Caco-2 (cell line): ENCODE measurements around the gene ACTC1. TPM values are rescaled to one million over a fixed set of nuclear protein-coding genes. Genes with fewer than 3 reads are reported as not detected.

Source experiments
- BruUV-seq: library from RNA; stranded (reverse); fragments of 400-500 nt; replicated peaks from 2 replicates; lab custom pipeline; 2021; lab: Mats Ljungman, UMichigan
- CTCF ChIA-PET: fragments of 300-600 bp; sonication (Branson Sonifier 250); formaldehyde crosslinking; loops from one replicate; lab custom pipeline; 2022; ENCODE audit warnings: antibody characterized with exemption; lab: Charles Lee
- POLR2A ChIA-PET: fragments of 300-600 bp; sonication (Branson Sonifier 250); formaldehyde crosslinking; loops from one replicate; lab custom pipeline; 2022; ENCODE audit warnings: antibody characterized with exemption; lab: Charles Lee
- DNase-seq, 2 experiments: peaks; one replicate each; pipeline versions ENCODE4 v3.0.0 to v3.0.0-alpha.2; 2020 to 2022
- H3K27me3 ChIP-seq: replicated peaks from 2 replicates; pipeline ENCODE4 v1.6.0; 2011; ENCODE audit warnings: low read length; ENCODE audit not compliant: control insufficient read depth, insufficient read depth
- H3K36me3 ChIP-seq: 2 replicates; pipeline ENCODE4 v1.5.1; 2011; ENCODE audit warnings: low read length; ENCODE audit not compliant: control insufficient read depth, insufficient read depth
- H3K4me1 ChIP-seq: fragments of 250-450 bp; sonication (Bioruptor Pico); 2 replicates; pipeline ENCODE4 v1.5.1; 2020; ENCODE audit warnings: mild to moderate bottlenecking
- H3K4me3 ChIP-seq: 2 replicates; pipeline ENCODE4 v1.5.1; 2011; ENCODE audit warnings: low read depth, mild to moderate bottlenecking, control low read depth, low read length
- H3K9me3 ChIP-seq: fragments of 250-450 bp; sonication (Bioruptor Pico); 2 replicates; pipeline ENCODE4 v1.5.1; 2020; ENCODE audit warnings: mild to moderate bottlenecking, moderate library complexity
- H3K27ac Mint-ChIP-seq: one replicate; pipeline ENCODE4 v1.8.0; 2022; ENCODE audit warnings: mixed read lengths; ENCODE audit not compliant: unreplicated experiment
- H3K27me3 Mint-ChIP-seq: one replicate; pipeline ENCODE4 v1.8.0; 2022; ENCODE audit warnings: mixed read lengths; ENCODE audit not compliant: insufficient read depth, unreplicated experiment
- H3K36me3 Mint-ChIP-seq: one replicate; pipeline ENCODE4 v1.8.0; 2022; ENCODE audit warnings: mild to moderate bottlenecking, mixed read lengths; ENCODE audit not compliant: insufficient read depth, unreplicated experiment
- H3K4me1 Mint-ChIP-seq: one replicate; pipeline ENCODE4 v1.8.0; 2022; ENCODE audit warnings: low read depth, mixed read lengths; ENCODE audit not compliant: unreplicated experiment
- H3K4me3 Mint-ChIP-seq: one replicate; pipeline ENCODE4 v1.8.0; 2022; ENCODE audit warnings: mild to moderate bottlenecking, moderate library complexity, mixed read lengths; ENCODE audit not compliant: unreplicated experiment
- H3K9me3 Mint-ChIP-seq: one replicate; pipeline ENCODE4 v1.8.0; 2022; ENCODE audit warnings: mixed read lengths; ENCODE audit not compliant: unreplicated experiment
- intact Hi-C: fragments of 100-400 bp; cut with micrococcal nuclease; formaldehyde crosslinking; loops from one replicate; pipeline ENCODE4 v1.10.0; 2022; ENCODE audit not compliant: unreplicated experiment
- total RNA-seq: library from RNA; stranded (reverse); gene quantifications from 2 replicates; pipeline ENCODE4 v1.2.3, GENCODE V29; 2022
- TF ChIP-seq, protein P1 (sequence below), 2 experiments: fragments of 200-600 bp in 1 of 2; IDR thresholded peaks; 1 replicate in 1 of 2; 2 replicates in 1 of 2; pipeline versions ENCODE4 v1.5.1 to v1.8.0; 2011 to 2022; ENCODE audit warnings: antibody characterized with exemption in 1 of 2, control low read depth in 1 of 2, inconsistent platforms in 1 of 2, low read depth in 1 of 2, low read length in 1 of 2, mild to moderate bottlenecking in 1 of 2, moderate library complexity in 1 of 2; ENCODE audit not compliant: insufficient read depth in 1 of 2, severe bottlenecking in 1 of 2, unreplicated experiment in 1 of 2

ACTC1 gene
- total RNA-seq, 1 experiment from 2014 or later: not detected

DNA sequence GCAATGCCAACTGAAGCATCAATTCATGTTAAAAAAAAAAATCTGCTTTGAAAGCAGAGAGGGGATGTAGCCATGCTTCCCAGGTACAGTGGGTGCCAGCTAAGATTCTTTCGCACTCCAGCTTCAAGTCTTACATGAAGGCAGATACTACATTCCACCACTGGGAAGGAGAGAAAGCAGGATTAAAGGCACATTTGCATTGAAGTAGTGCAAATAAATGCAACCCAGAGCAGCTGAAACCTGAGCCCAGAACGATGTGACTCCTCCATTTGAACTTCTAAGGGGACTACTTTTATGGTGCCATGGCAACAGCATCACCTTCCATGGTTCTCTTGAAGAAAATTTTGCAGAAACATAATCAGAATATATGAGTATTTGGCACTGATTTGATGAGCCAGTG is 21.4 kb downstream of the ACTC1 start:
- intact Hi-C loops: no loop called here
- Mint-ChIP-seq H3K27ac (no peak overlapping the region), H3K27me3 (peaks cover 24% of the 10 kb centered on the region), H3K36me3 (no peaks in the 10 kb centered on the region), H3K9me3 (no peaks in the 10 kb centered on the region), H3K4me3 (no peak overlapping the region), H3K4me1 (no peaks in the 10 kb centered on the region)
- no peak for DNase-seq
- CTCF ChIA-PET: interaction anchor here (0.6 kb wide), 1 partner anchor 34 kb away, joined by 3 read pairs; no protein-coding TSS in a partner anchor
- Histone ChIP-seq H3K4me3 (no peak overlapping the region), H3K4me1 (no peaks in the 10 kb centered on the region), H3K9me3 (no peaks in the 10 kb centered on the region), H3K36me3 (no peaks in the 10 kb centered on the region), H3K27me3 (no peaks in the 10 kb centered on the region)
- TF ChIP-seq, protein P1, sequence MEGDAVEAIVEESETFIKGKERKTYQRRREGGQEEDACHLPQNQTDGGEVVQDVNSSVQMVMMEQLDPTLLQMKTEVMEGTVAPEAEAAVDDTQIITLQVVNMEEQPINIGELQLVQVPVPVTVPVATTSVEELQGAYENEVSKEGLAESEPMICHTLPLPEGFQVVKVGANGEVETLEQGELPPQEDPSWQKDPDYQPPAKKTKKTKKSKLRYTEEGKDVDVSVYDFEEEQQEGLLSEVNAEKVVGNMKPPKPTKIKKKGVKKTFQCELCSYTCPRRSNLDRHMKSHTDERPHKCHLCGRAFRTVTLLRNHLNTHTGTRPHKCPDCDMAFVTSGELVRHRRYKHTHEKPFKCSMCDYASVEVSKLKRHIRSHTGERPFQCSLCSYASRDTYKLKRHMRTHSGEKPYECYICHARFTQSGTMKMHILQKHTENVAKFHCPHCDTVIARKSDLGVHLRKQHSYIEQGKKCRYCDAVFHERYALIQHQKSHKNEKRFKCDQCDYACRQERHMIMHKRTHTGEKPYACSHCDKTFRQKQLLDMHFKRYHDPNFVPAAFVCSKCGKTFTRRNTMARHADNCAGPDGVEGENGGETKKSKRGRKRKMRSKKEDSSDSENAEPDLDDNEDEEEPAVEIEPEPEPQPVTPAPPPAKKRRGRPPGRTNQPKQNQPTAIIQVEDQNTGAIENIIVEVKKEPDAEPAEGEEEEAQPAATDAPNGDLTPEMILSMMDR (IDR thresholded peaks at IDR 0.05; ENCODE audit: insufficient read depth in 1 of 2, low read depth in 1 of 2, low read length in 1 of 2, severe bottlenecking in 1 of 2, unreplicated experiment in 1 of 2): no peak
- POLR2A ChIA-PET: no interaction called here
- no TSS peak for BruUV-seq

DNA sequence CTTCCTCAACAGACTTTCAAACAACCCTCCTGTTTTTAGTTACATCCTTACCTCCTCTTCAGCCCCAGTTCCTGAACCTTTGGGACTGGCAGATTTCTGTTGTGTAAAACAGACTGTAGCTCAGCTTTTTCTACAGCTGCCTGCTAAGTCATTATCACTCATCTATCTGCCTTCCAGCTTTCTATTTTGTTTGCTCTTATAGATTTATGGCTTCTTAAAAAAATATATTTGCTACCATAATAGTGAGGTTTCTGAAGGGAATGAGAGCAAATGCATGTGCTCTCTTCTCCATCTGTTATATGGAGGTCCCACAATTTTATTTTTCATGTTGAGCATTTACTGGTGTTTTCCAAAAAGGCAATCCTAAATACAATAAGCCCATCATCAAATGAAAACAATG is 22.3 kb downstream of the ACTC1 start:
- BruUV-seq: no TSS peak
- intact Hi-C loops: no loop called here
- CTCF ChIA-PET: no interaction called here

DNA sequence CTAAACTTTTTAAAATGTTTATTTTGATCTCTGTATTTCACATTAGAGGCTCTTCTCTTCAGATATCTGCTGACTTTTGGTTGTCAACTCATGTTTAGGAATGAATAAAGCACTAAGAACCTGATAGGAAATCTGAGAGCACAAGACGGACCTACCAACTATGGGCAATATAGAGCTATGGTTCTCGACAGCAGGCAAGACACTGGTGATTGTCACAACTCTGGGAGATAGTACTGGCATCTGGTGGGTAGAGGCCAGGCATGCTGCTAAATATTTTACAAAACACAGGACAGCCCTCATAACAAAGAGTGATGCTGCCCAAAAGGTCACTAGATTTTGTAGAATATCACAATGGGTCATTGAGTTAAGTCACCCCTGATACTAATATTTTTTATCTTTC is 23.0 kb downstream of the ACTC1 start:
- peaks cover 27% of the 10 kb centered on the region for H3K27me3 Mint-ChIP-seq
- POLR2A ChIA-PET: no interaction called here

More for the DNA sequence above, 22.3 kb downstream of the ACTC1 start:
- no peaks in the 10 kb centered on the region for H3K4me1 Mint-ChIP-seq
- no peak for DNase-seq
- no peaks in the 10 kb centered on the region for H3K4me1 ChIP-seq
- peaks cover 27% of the 10 kb centered on the region for H3K27me3 Mint-ChIP-seq
- no peaks in the 10 kb centered on the region for H3K36me3 ChIP-seq
- no peak overlapping the region for H3K4me3 Mint-ChIP-seq
- H3K4me3 ChIP-seq: no peak overlapping the region
- TF ChIP-seq, protein P1 (IDR thresholded peaks at IDR 0.05; ENCODE audit: insufficient read depth in 1 of 2, low read depth in 1 of 2, low read length in 1 of 2, severe bottlenecking in 1 of 2, unreplicated experiment in 1 of 2): no peak
- no peaks in the 10 kb centered on the region for H3K9me3 Mint-ChIP-seq
- no peak overlapping the region for H3K27ac Mint-ChIP-seq
- no peaks in the 10 kb centered on the region for H3K9me3 ChIP-seq
- POLR2A ChIA-PET: no interaction called here
- no peaks in the 10 kb centered on the region for H3K27me3 ChIP-seq
- no peaks in the 10 kb centered on the region for H3K36me3 Mint-ChIP-seq

More for the DNA sequence above, 23.0 kb downstream of the ACTC1 start:
- no TSS peak for BruUV-seq
- no peaks in the 10 kb centered on the region for H3K9me3 ChIP-seq
- no peak overlapping the region for H3K4me3 Mint-ChIP-seq
- no peaks in the 10 kb centered on the region for H3K27me3 ChIP-seq
- no peaks in the 10 kb centered on the region for H3K4me1 ChIP-seq
- TF ChIP-seq, protein P1 (IDR thresholded peaks at IDR 0.05; ENCODE audit: insufficient read depth in 1 of 2, low read depth in 1 of 2, low read length in 1 of 2, severe bottlenecking in 1 of 2, unreplicated experiment in 1 of 2): no peak
- no peaks in the 10 kb centered on the region for H3K4me1 Mint-ChIP-seq
- H3K36me3 Mint-ChIP-seq: no peaks in the 10 kb centered on the region
- intact Hi-C loops: no loop called here
- no peak for DNase-seq
- H3K9me3 Mint-ChIP-seq: no peaks in the 10 kb centered on the region
- H3K4me3 ChIP-seq: no peak overlapping the region
- H3K27ac Mint-ChIP-seq: no peak overlapping the region
- CTCF ChIA-PET: no interaction called here
- H3K36me3 ChIP-seq: no peaks in the 10 kb centered on the region
